GM21786 (cell line): ENCODE results near the gene SMARCA1.
A peak's percentile ranks its signal among the peaks of the same experiment; 100 is the strongest.
"Not testable (repeated sequence)": the region's sequence is repeated elsewhere in the genome, so short reads cannot be mapped to it uniquely, and the experiment has no call there.

Experiments
- ATAC-seq: cut with Tn5 transposase; IDR thresholded peaks from one replicate; pipeline ENCODE4 v1.9.1; 2021; ENCODE audit not compliant: unreplicated experiment

Gene SMARCA1

GRCh38 chrX:129523079-129523911 lies at the start of gene SMARCA1:
Gene SMARCA1 (minus strand): TSS chrX:129523490. CDS start chrX:129523370, 120 bp downstream.
- no peak for ATAC-seq

- no peak for ATAC-seq
Measured at GRCh38 chrX:129572422-129572821, 49.1 kb upstream of the SMARCA1 start.

GRCh38 chrX:129568349-129568748 lies 45.1 kb upstream of the SMARCA1 start:
- no peak for ATAC-seq

GRCh38 chrX:129566073-129566472 lies 42.8 kb upstream of the SMARCA1 start:
- ATAC-seq: no peak

GRCh38 chrX:129565046-129565650 lies 41.9 kb upstream of the SMARCA1 start:
- no peak for ATAC-seq

DNA sequence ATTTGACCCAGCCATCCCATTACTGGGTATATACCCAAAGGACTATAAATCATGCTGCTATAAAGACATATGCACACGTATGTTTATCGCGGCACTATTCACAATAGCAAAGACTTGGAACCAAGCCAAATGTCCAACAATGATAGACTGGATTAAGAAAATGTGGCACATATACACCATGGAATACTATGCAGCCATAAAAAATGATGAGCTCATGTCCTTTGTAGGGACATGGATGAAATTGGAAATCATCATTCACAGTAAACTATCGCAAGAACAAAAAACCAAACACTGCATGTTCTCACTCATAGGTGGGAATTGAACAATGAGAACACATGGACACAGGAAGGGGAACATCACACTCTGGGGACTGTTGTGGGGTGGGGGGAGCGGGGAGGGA lies 41.1 kb upstream of the SMARCA1 start:
- not testable (repeated sequence) for ATAC-seq

GRCh38 chrX:129561453-129561852 lies 38.2 kb upstream of the SMARCA1 start:
- ATAC-seq: no peak

DNA sequence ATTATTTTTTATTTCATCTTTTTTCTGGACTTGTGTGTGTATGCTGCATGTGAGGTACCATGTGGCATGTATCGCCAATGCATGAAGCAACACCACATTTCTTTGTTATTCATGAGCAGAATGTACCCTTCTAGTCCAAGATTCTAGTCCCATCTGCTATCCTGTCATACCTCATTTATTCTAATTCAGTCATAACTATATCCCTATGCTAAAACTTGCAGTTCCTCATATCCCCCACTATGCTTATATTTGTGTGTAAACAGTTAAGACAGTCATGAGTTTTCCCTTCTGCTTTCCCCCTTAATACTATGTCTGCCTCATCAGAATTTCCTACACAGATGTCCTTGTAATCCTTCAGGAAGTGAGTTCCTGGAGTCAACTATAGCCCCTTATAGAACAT lies 36.5 kb upstream of the SMARCA1 start:
- no peak for ATAC-seq

GRCh38 chrX:129557844-129558480 lies 34.7 kb upstream of the SMARCA1 start:
- no peak for ATAC-seq

- no peak for ATAC-seq
Measured at GRCh38 chrX:129556806-129557315, 33.6 kb upstream of the SMARCA1 start.

DNA sequence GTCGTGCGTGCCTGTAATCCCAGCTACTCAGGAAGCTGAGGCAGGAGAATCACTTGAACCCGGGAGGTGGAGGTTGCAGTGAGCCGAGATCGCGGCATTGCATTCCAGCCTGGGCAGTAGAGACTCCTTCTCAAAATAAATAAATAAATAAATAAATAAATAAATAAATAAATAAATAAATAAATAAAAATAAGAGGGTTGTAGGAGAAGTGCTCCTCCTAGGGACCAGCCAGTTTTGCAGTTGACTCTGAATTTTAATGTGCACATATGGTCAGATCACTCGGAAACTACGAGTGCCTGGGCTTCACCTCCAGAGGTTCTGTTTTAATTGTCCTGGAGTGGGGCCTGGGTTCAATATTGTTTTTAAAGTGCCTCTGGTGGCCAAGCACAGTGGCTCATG lies 31.5 kb upstream of the SMARCA1 start:
- not testable (repeated sequence) for ATAC-seq

DNA sequence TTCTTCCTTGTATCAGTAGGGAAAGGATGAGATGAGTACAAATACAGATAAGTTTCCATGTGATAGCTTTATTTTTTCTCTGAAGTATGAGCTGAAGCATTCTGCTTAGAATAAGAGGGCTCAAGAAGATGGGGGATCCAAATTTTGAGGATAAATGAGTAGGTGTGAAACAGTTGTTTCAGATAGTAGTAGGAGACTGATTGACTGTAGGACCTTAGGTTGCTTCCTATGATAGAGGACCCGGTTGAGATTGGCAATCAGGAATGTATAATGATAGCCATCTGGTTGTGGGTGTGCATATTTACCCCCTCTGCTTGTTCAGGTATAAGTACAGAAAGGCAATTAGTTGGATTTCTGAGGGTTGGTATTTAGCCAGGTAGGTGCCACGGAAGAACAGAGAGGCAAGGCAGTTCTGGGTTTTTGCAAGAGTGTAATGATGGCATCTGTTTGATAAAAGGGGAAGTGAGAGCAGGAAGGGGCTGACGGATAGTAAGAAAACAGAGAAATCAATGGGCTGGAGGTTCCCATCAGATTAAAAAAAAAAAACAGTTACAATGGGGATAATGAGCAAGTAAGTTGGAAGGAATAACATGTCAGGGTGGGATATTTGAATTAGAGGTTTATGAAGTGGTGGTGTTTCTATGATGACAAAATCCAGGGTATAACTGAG lies 30.5 kb upstream of the SMARCA1 start:
- ATAC-seq: peak; percentile 94

- ATAC-seq: no peak
Measured at GRCh38 chrX:129549124-129549523, 25.8 kb upstream of the SMARCA1 start.

DNA sequence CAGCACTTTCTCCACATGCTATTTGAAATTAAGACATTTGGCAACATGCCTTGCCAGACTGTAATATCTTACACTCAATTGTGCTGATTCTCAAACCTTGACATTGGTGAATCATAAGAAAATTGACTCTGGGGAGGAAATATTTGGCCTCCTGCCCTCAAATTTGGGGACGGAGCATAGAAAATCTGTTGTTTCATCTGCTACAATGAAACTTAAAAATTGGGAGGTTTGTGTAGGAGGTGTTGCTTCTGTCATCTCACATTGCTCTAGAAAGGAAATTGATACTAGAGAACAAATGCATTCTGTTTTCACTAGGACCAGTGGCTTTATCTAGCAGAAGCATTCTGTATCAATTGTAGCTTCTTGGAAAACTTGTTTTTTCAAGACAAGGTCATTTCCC lies 22.1 kb upstream of the SMARCA1 start:
- ATAC-seq: no peak

DNA sequence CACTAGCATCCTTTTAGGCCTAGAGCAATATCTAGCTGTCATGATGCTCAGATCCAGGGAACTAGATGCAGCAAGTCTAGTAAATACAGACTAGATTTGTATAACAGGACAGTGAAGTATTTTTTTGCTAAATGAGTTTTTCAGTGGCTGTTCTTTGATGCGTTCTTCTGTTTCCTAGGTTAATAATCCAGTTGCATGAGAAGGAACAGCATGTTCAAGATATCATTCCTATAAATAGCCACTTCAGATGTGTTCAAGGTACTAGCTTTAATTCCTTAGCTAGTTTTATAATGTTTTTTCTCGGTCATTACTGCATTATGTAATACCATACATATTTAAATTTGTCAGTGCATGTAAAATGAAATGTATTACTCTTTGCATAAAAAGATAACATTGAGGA lies 21.5 kb upstream of the SMARCA1 start:
- ATAC-seq: no peak

DNA sequence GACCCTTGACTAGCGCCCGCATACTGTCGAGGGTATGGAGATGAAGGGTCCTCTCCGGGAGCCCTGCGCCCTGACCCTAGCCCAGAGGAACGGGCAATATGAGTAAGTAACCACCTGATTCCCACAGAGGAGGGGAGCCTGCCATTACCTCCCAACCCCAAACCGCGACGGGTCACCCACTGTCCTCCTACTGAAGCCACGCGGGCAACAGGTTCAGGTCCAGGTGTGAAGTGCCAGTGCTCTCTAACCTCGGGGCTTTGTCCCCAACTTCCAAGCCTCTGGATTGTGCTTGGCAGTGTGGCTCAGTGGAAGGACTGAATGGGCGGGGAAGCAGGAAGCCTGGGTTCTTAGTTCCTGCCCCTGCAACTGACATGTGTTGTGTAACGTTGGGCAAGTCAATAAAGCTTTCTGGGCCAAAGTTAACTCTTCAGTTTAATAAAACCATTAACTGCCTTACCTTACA lies 17.5 kb upstream of the SMARCA1 start:
- peak; percentile 31 for ATAC-seq

DNA sequence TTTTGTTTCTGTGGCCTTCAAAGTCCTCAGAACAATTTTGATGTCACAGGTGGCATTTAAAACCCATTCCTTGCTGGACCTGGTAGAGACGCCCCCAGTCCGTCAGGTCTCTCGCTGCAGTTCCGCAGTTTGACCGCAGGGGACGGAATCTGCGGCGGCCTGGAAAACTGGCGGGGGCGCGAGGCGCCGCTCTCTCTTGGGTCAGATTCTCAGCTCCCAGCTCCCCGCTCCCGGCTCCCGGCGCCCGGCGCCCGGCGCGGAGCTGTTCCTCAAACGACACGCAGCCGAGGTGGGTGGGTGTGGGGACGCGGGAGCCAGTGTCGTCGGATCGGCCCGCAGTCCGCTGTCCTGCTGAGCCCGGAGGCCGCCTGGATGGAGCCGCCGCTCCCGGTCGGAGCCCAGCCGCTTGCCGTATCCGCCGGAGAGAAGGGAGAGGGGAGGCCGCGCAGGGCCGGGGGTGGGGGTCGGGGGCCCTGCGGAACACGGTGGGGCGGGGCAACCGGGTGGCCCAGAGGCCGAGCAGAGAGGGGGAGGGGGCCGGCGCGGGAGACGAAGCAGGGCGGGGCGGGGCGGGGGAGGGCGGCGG lies 16.9 kb upstream of the SMARCA1 start, which contains the start of gene OCRL:
OCRL (plus strand) TSS at position 192 of the 586 bp plus-strand sequence; CDS start at position 373, 181 bp downstream.
- ATAC-seq: peak; percentile 95

- ATAC-seq: no peak
Measured at GRCh38 chrX:129534816-129535578, 11.7 kb upstream of the SMARCA1 start.

- ATAC-seq: no peak
Measured at GRCh38 chrX:129531132-129531531, 7.8 kb upstream of the SMARCA1 start.

- ATAC-seq: no peak
Measured at GRCh38 chrX:129530410-129530809, 7.1 kb upstream of the SMARCA1 start.
